Smooth muscle cell of the brain vasculature (primary cell): Measurements from ENCODE around the gene TSC2.
"Not testable (repeated sequence)": the region's sequence is repeated elsewhere in the genome, so short reads cannot be mapped to it uniquely, and the experiment has no call there.

ENCODE experiments used
- DNase-seq: peaks from one replicate; pipeline ENCODE4 v3.0.0-alpha.2; 2012; ENCODE audit warnings: low read depth, low spot score

Gene TSC2

GRCh38 chr16:2101581-2101980 lies 53.8 kb downstream of the TSC2 start:
- DNase-seq = not testable (repeated sequence)

DNA sequence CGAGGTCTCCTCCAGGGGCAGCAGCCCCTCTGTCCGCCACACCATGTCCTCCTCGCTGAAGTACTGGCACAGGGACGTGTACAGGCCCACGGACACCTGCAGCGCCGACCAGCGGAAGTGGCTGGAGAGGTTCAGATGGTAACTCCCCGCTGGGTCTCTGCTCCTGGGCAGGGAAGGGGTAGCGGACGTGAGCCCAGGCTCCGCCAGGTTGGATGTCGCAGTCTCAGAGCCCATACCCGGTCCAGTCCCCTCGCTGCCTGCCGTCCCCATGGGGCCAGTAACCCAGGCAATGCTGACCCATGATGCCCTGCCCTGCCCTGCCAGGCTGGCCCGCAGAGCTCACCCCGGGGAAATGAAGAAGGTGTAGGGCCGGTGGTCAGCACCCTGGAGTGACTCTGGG lies 54.7 kb downstream of the TSC2 start:
- no peak for DNase-seq

GRCh38 chr16:2104464-2104863 lies 56.7 kb downstream of the TSC2 start:
- DNase-seq = not testable (repeated sequence)

DNA sequence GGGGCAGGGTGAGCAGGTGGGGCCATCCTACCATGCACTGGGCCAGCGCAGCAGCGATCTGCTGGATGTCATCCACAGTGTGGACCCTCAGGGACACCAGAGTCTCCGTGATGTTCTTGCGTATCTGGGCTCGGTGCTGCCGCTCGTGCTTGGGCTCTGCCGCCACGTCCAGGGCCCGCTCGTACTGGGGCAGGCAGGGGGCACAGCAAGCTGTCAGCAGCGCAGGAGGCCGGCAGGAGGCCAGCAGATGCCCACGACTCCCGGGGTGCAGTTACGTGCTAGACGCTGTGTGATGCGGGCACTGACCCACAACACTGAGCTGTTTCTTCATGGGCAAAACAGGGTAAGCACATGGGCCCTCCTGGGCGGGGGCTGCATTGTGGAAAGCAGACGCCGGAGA lies 57.5 kb downstream of the TSC2 start:
- DNase-seq = not testable (repeated sequence)

DNA sequence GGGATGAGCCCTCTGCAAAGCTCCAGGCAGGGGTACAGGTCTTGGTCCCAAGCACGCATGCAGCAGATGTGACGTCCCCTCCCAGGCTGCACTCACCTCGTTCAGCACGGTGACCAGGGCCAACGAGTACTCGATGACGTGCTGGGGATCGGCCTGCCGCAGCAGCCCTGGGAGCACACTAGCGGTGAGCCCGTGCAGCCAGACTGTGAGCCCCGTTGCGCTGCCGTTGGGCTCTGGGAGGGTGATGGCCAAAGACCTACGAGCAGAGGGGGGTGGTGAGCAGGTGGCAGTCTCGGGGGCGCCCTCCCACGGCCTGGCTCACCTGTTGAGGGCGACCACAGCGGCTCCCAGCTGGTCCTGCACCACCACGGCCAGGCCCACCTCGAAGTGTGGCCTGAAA lies 58.0 kb downstream of the TSC2 start:
- DNase-seq = not testable (repeated sequence)

GRCh38 chr16:2106211-2106610 lies 58.4 kb downstream of the TSC2 start:
- not testable (repeated sequence) for DNase-seq

GRCh38 chr16:2107121-2107790 lies 59.5 kb downstream of the TSC2 start:
- not testable (repeated sequence) for DNase-seq

GRCh38 chr16:2107791-2108125 lies 60.0 kb downstream of the TSC2 start:
- not testable (repeated sequence) for DNase-seq

GRCh38 chr16:2108446-2109270 lies 60.9 kb downstream of the TSC2 start:
- DNase-seq = not testable (repeated sequence)

GRCh38 chr16:2109271-2109580 lies 61.4 kb downstream of the TSC2 start:
- not testable (repeated sequence) for DNase-seq

DNA sequence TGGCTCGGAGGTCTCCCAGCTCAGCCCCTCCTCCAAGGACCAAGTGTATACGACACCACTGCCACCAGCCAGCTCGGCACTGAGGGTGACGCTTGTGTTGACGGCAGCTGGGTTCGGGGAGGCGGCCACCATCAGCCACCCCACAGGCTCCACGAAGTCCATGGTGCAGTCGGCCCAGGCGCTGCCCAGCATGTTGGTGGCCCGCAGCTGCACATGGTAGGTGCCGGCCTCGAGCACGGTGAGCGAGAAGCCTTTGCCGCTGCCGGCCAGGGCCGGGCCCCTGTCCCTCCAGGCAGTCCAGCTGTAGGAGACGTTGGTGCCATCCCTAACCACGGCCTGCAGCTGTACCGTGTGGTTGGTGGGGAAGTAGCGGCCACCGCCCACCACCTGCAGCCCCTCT lies 62.1 kb downstream of the TSC2 start:
- DNase-seq = not testable (repeated sequence)

- DNase-seq = not testable (repeated sequence)
These were observed 62.7 kb downstream of the TSC2 start for GRCh38 chr16:2110332-2111008.

DNA sequence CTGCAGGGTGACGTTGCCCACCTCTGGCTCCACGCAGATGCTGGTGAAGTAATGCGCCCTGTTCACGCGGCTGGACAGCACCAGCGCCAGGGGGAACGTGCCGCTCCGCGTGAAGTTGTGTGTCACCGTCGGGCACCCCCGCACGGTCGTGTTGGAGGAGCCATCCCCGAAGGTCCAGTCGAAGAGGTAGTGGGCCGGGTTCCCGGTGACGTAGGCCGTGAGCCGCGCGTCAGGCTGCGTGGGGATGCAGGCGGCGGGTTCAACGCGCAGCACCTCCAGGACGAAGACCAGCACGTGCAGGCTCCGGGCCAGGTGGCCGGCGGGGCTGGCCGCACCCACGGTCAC lies 63.2 kb downstream of the TSC2 start:
- DNase-seq = not testable (repeated sequence)

GRCh38 chr16:2111412-2112335 lies 63.9 kb downstream of the TSC2 start:
- DNase-seq = not testable (repeated sequence)

DNA sequence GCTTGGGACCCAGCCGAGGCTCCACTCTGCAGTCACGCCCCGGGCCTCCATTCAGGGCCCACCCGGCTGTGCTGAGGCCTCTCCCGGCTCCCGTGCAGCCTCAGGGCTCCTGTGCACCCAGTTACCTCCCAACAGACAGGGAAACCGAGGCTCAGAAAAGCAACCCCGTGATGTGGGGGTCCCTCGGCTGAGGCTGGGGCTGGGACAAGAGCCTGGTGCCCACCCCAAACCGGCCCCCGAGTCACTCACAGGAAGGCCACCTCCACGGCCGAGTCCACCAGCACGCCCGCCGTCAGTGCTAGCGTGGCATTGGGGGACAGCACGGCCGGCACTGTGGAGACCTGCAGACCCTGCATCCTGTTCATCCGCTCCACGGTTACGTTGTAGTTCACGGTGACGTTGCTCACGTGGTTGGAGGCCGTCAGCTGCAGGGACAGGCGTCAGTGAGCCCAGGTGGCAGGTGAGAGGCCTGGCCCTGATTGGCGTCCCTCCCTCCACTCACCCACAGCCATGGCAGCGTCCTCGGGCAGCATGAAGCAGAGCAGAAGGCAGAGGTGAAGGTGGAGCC lies 64.8 kb downstream of the TSC2 start:
- DNase-seq = not testable (repeated sequence)

DNA sequence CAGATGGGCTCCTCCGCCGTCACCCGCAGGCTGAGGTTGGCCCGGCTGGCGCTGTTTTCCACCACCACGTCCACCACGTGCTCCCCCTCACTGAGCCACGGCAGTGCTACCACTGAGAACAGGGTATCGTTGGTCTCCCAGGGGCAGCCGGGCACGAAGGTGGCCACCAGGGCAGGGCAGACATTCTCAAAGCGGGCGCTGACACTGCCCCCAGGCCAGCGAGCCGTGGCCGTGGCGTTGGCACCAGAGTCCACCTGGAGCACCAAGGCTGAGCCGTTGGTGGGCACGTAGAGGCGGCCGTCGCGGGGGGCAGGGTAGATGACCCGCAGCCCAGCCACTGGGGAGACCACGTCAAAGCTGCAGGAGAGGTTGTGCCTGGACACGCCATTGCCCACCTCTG lies 66.4 kb downstream of the TSC2 start:
- DNase-seq = not testable (repeated sequence)

- not testable (repeated sequence) for DNase-seq
These were observed 67.3 kb downstream of the TSC2 start for GRCh38 chr16:2114885-2115590.

- DNase-seq = no peak
These were observed 67.8 kb downstream of the TSC2 start for GRCh38 chr16:2115591-2115973.

- not testable (repeated sequence) for DNase-seq
These were observed 68.6 kb downstream of the TSC2 start for GRCh38 chr16:2116428-2116827.

- not testable (repeated sequence) for DNase-seq
These were observed 69.6 kb downstream of the TSC2 start for GRCh38 chr16:2117341-2117740.
